Measurements from ENCODE around the gene KIAA1614.

- no peak for TF ChIP-seq CTCF (conservative IDR thresholded peaks at IDR 0.05)
- TF ChIP-seq ZFX (IDR thresholded peaks at IDR 0.05), result no peak
Observed at GRCh38 chr1:180909005-180909414, 3.7 kb upstream of the KIAA1614 start.
